ENCODE data around the gene PTPRT. TPM values are rescaled to one million over a fixed set of nuclear protein-coding genes. Genes with fewer than 3 reads are reported as not detected.
A peak's percentile ranks its signal among the peaks of the same experiment; 100 is the strongest.

The PTPRT gene
- total and polyA plus RNA-seq, 5 donors = 0.06 to 0.40 (median 0.20) TPM

GRCh38 chr20:43187476-43188233, 2.1 kb downstream of the PTPRT start:
- Histone ChIP-seq H3K27me3 (ENCODE audit: control insufficient read depth, insufficient read depth) (no peaks in the 10 kb centered on the region), H3K9me3 (ENCODE audit: control insufficient read depth, low read length) (no peaks in the 10 kb centered on the region), H3K4me3 (ENCODE audit: low read length) (no peak overlapping the region), H3K4me1 (ENCODE audit: control insufficient read depth, insufficient read depth, low read length) (peaks cover 2% of the 10 kb centered on the region), H3K27ac (ENCODE audit: low read length) (no peak overlapping the region)
- intact Hi-C loops (cut with DNase I) = loop anchor here in 3 of 4 donors (5.0 to 10.0 kb wide), 2 partner anchors 1450 to 1453 kb away; no protein-coding TSS in a partner anchor
- peak; percentile 43 to 64 for ATAC-seq
- peak; percentile 65 to 87 (median 87) for DNase-seq
- 7% methylated on average over 24 of the region's 24 CpGs for whole genome bisulfite sequencing

DNA sequence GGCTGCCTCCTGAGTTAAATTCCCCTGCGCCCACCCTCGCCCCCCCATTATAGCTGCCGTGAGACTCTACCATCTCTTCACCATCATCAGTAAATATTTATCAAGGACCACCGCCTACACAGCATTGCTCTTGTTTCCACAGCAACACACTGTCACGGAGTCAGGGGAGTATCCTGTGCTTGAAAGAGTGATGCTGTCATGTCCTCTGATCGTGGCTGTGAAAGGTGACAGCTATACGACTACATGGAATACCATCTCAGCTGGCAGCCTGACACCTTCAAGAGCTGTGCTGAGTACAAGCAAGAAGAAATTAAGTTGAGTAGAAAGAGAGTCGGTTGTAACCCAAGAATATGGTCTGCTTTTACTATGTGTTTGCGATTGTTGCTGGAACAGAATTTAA, 3.4 kb downstream of the PTPRT start:
- intact Hi-C loops (cut with DNase I) = loop anchor here in 3 of 4 donors (5.0 to 10.0 kb wide), 2 partner anchors 1449 to 1452 kb away; no protein-coding TSS in a partner anchor
- no peak for ATAC-seq
- no peaks in the 10 kb centered on the region for H3K27me3 ChIP-seq (ENCODE audit: control insufficient read depth, insufficient read depth)

DNA sequence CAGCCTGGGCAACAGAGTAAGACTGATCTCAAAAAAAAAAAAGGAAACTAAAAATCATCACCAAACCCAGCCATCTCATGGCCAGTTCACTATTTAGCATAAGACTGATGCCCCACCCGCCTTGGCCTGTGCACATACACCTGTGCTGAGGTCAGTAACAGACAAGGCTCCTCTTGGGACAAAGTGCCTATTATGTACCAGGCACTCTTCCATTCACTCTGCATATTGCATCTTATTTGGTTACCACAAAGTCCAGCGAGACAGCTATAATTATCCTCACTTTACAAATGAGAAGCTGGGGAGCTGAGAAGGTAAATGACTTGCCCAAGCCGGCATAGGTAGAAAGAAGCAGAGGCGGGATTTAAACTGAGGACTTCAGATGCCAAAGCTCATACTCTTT, 3.8 kb downstream of the PTPRT start:
- ATAC-seq (no peak), DNase-seq (no peak)
- H3K4me1 ChIP-seq (ENCODE audit: control insufficient read depth, insufficient read depth, low read length) = peaks cover 2% of the 10 kb centered on the region
- intact Hi-C loops (cut with DNase I) = loop anchor here in 3 of 4 donors (5.0 to 10.0 kb wide), 2 partner anchors 1449 to 1451 kb away; no protein-coding TSS in a partner anchor
- H3K27me3 ChIP-seq (ENCODE audit: control insufficient read depth, insufficient read depth) = no peaks in the 10 kb centered on the region
- no peaks in the 10 kb centered on the region for H3K9me3 ChIP-seq (ENCODE audit: control insufficient read depth, low read length)
- 76% methylated on average over 4 of the region's 4 CpGs for WGBS
- no peak overlapping the region for H3K4me3 ChIP-seq (ENCODE audit: low read length)
- no peak overlapping the region for H3K27ac ChIP-seq (ENCODE audit: low read length)

More for the DNA sequence above, 3.4 kb downstream of the PTPRT start:
- peaks cover 2% of the 10 kb centered on the region for H3K4me1 ChIP-seq (ENCODE audit: control insufficient read depth, insufficient read depth, low read length)
- H3K27ac ChIP-seq (ENCODE audit: low read length) = no peak overlapping the region
- no peaks in the 10 kb centered on the region for H3K9me3 ChIP-seq (ENCODE audit: control insufficient read depth, low read length)
- H3K4me3 ChIP-seq (ENCODE audit: low read length) = no peak overlapping the region
- 59% methylated on average over 9 of the region's 9 CpGs for WGBS
- no peak for DNase-seq

- no peak overlapping the region for H3K27ac ChIP-seq (ENCODE audit: low read length)
- H3K9me3 ChIP-seq (ENCODE audit: control insufficient read depth, low read length) = no peaks in the 10 kb centered on the region
- DNase-seq (no peak), ATAC-seq (no peak)
- H3K27me3 ChIP-seq (ENCODE audit: control insufficient read depth, insufficient read depth) = no peaks in the 10 kb centered on the region
- intact Hi-C loops (cut with DNase I) = loop anchor here in 1 of 4 donors (10.0 kb wide), 1 partner anchor 1449 kb away; no protein-coding TSS in a partner anchor
- H3K4me3 ChIP-seq (ENCODE audit: low read length) = no peak overlapping the region
- WGBS = 38% methylated on average over 5 of the region's 5 CpGs
- no peaks in the 10 kb centered on the region for H3K4me1 ChIP-seq (ENCODE audit: control insufficient read depth, insufficient read depth, low read length)
These were observed 6.1 kb downstream of the PTPRT start for GRCh38 chr20:43183536-43184070.

GRCh38 chr20:43178080-43178479, 11.6 kb downstream of the PTPRT start:
- no peak overlapping the region for H3K4me3 ChIP-seq (ENCODE audit: low read length)
- no peaks in the 10 kb centered on the region for H3K27me3 ChIP-seq (ENCODE audit: control insufficient read depth, insufficient read depth)
- no peaks in the 10 kb centered on the region for H3K4me1 ChIP-seq (ENCODE audit: control insufficient read depth, insufficient read depth, low read length)
- no peak for DNase-seq
- peak in 1 of 2 donors; percentile 31 for ATAC-seq
- H3K9me3 ChIP-seq (ENCODE audit: control insufficient read depth, low read length) = no peaks in the 10 kb centered on the region
- WGBS = 24% methylated on average over 2 of the region's 2 CpGs
- no peak overlapping the region for H3K27ac ChIP-seq (ENCODE audit: low read length)
- intact Hi-C loops (cut with DNase I) = no loop called here

DNA sequence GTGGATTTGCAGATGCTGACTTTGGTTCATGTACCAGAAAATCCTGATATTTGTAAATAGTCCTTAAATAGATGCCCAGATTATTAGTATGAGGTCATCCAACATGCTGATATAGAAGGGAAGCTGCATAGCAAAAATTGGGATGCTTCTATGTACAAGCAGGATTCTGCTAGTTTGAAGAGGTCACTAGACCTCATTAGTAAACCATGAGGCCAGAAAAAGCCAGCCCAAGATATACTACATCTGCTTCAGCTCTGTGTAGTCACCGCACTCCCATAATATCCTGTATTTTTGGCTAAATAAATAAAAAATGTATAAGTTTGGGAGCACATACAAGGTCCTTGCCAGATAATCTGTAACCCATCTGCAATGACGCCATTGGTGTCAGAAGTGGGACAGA, 13.0 kb downstream of the PTPRT start:
- 73% methylated on average over 2 of the region's 2 CpGs for WGBS
- H3K27ac ChIP-seq (ENCODE audit: low read length) = no peak overlapping the region
- intact Hi-C loops (cut with DNase I) = no loop called here
- no peak overlapping the region for H3K4me3 ChIP-seq (ENCODE audit: low read length)
- no peaks in the 10 kb centered on the region for H3K27me3 ChIP-seq (ENCODE audit: control insufficient read depth, insufficient read depth)
- DNase-seq (no peak), ATAC-seq (no peak)
- H3K9me3 ChIP-seq (ENCODE audit: control insufficient read depth, low read length) = no peaks in the 10 kb centered on the region
- H3K4me1 ChIP-seq (ENCODE audit: control insufficient read depth, insufficient read depth, low read length) = no peaks in the 10 kb centered on the region

GRCh38 chr20:43171930-43172329, 17.8 kb downstream of the PTPRT start:
- no peaks in the 10 kb centered on the region for H3K4me1 ChIP-seq (ENCODE audit: control insufficient read depth, insufficient read depth, low read length)
- H3K27me3 ChIP-seq (ENCODE audit: control insufficient read depth, insufficient read depth) = no peaks in the 10 kb centered on the region
- DNase-seq (no peak), ATAC-seq (no peak)
- intact Hi-C loops (cut with DNase I) = no loop called here
- no peak overlapping the region for H3K27ac ChIP-seq (ENCODE audit: low read length)
- no peaks in the 10 kb centered on the region for H3K9me3 ChIP-seq (ENCODE audit: control insufficient read depth, low read length)
- no peak overlapping the region for H3K4me3 ChIP-seq (ENCODE audit: low read length)
- 64% methylated on average over 5 of the region's 5 CpGs for WGBS

DNA sequence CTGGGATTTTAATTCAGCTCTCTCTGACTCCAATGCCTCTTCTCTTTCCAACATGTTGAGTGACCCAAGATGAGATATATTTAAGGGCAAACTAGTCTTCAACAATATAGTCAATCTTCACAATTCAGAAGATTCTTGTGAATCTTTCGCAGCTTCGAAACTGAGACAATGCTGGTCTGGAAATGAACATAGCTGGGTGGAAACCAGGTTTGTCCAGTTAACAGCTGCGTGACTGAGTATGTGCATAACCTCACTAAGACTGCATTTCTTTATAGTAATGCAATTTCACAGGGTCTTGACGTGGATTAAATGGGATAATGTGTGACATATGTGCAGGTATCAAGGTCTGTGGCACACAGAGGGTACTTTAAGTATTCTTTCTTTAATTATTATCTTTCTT, 18.9 kb downstream of the PTPRT start:
- ATAC-seq (no peak), DNase-seq (no peak)
- no peak overlapping the region for H3K4me3 ChIP-seq (ENCODE audit: low read length)
- H3K27me3 ChIP-seq (ENCODE audit: control insufficient read depth, insufficient read depth) = no peaks in the 10 kb centered on the region
- 82% methylated on average over 4 of the region's 4 CpGs for WGBS
- H3K27ac ChIP-seq (ENCODE audit: low read length) = no peak overlapping the region
- intact Hi-C loops (cut with DNase I) = no loop called here
- no peaks in the 10 kb centered on the region for H3K4me1 ChIP-seq (ENCODE audit: control insufficient read depth, insufficient read depth, low read length)
- H3K9me3 ChIP-seq (ENCODE audit: control insufficient read depth, low read length) = no peaks in the 10 kb centered on the region

GRCh38 chr20:43167615-43168014, 22.1 kb downstream of the PTPRT start:
- intact Hi-C loops (cut with DNase I) = no loop called here
- H3K9me3 ChIP-seq (ENCODE audit: control insufficient read depth, low read length) = no peaks in the 10 kb centered on the region
- ATAC-seq (no peak), DNase-seq (no peak)
- no peak overlapping the region for H3K27ac ChIP-seq (ENCODE audit: low read length)
- no peak overlapping the region for H3K4me3 ChIP-seq (ENCODE audit: low read length)
- no peaks in the 10 kb centered on the region for H3K27me3 ChIP-seq (ENCODE audit: control insufficient read depth, insufficient read depth)
- no peaks in the 10 kb centered on the region for H3K4me1 ChIP-seq (ENCODE audit: control insufficient read depth, insufficient read depth, low read length)

DNA sequence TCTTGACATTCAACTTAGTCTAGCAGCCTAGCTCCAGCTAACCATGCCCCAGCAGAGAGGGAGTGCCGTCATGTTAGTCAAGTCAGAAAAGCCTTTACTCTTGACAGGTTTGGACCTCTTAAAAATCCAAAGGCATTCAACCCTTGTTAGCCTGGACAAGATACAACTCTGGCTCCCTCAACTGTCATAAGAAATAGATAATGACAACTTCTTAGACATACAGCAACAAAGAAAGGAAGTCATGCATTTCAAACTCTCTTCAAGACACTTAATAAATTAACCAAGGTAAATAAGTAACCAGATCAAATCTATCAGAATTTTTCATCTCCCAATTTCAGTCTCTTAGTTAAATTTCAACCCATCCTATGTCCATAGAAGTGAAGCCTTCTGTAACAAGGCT, 22.7 kb downstream of the PTPRT start:
- Histone ChIP-seq H3K27ac (ENCODE audit: low read length) (no peak overlapping the region), H3K4me1 (ENCODE audit: control insufficient read depth, insufficient read depth, low read length) (no peaks in the 10 kb centered on the region), H3K9me3 (ENCODE audit: control insufficient read depth, low read length) (no peaks in the 10 kb centered on the region), H3K4me3 (ENCODE audit: low read length) (no peak overlapping the region), H3K27me3 (ENCODE audit: control insufficient read depth, insufficient read depth) (no peaks in the 10 kb centered on the region)
- no peak for ATAC-seq
- intact Hi-C loops (cut with DNase I) = no loop called here
- no peak for DNase-seq
- WGBS = 79% methylated on average over 1 of the region's 1 CpG

DNA sequence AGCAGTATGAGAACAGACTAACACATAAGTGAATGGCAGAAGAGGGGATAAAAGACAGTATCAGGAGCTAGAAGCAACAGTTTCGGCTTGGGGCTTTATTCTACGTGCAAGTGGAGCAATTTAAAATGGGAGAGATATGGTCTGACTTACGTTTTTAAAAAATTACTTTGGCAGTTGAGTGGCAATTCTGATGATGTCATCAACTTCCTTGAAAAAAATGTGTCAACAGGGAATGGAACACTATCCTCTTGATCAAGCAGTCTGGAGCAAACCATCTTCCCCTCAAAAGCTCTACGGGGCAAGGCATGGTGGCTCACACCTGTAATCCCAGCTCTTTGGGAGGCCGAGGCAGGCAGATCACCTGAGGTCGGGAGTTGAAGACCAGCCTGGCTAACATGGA, 24.1 kb downstream of the PTPRT start:
- ATAC-seq (no peak), DNase-seq (no peak)
- H3K4me1 ChIP-seq (ENCODE audit: control insufficient read depth, insufficient read depth, low read length) = no peaks in the 10 kb centered on the region
- no peaks in the 10 kb centered on the region for H3K27me3 ChIP-seq (ENCODE audit: control insufficient read depth, insufficient read depth)
- intact Hi-C loops (cut with DNase I) = no loop called here
- no peak overlapping the region for H3K4me3 ChIP-seq (ENCODE audit: low read length)
- no peaks in the 10 kb centered on the region for H3K9me3 ChIP-seq (ENCODE audit: control insufficient read depth, low read length)
- no peak overlapping the region for H3K27ac ChIP-seq (ENCODE audit: low read length)
- 84% methylated on average over 6 of the region's 6 CpGs for WGBS
